Stimulated activated naive CD4-positive, alpha-beta T cell (primary cell): ENCODE measurements around the gene ZXDC.

ENCODE experiments used
- DNase-seq, 6 experiments: peaks; one replicate each; lab custom pipeline; 2025; lab: John Stamatoyannopoulos, UW

The ZXDC gene

DNA sequence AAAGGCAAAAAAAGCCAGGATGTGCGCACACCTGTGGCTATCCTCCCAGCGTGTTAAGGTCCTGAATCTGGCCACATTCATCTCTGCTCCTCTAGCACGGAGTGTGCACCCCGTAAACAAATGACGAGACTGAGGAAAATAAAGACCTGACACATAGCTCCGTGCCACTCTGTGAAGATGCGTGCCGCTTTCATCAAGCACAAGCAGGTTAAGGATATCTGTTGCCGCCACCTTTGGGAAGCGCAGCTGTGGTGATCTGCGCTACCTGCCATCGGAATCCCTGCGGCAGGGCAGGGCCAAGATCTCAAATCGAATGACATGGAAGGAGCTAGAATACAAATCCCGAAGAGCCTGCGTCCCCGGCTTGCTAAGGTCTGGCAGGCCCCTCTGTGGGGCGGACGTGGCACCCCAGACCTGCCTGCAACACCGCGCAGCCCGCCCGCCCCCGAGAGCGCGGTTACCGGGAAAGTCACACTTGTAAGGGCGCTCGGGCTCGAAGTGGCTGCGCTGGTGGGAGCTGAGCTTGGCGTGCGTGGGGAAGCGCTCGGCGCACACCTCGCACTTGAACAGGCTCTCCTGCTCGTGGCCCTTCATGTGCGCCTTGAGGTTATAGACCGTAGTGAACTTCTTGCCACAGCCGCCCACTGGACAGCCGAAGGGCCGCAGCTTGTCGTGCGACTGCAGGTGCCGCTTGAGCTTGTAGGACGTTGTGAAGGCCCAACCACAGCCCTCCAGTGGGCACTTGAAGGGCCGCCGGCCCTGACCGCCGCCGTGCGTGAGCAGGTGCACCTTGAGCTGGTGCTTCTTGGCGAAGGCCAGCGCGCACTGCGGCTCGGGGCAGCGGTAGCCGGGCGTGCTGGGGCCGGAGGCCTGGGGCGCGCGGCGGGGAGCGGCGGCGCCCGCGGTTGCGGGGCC lies 936 bp downstream of the ZXDC start:
- DNase-seq = peak in 4 of 6 experiments; percentile 34 to 52 (median 42)

DNA sequence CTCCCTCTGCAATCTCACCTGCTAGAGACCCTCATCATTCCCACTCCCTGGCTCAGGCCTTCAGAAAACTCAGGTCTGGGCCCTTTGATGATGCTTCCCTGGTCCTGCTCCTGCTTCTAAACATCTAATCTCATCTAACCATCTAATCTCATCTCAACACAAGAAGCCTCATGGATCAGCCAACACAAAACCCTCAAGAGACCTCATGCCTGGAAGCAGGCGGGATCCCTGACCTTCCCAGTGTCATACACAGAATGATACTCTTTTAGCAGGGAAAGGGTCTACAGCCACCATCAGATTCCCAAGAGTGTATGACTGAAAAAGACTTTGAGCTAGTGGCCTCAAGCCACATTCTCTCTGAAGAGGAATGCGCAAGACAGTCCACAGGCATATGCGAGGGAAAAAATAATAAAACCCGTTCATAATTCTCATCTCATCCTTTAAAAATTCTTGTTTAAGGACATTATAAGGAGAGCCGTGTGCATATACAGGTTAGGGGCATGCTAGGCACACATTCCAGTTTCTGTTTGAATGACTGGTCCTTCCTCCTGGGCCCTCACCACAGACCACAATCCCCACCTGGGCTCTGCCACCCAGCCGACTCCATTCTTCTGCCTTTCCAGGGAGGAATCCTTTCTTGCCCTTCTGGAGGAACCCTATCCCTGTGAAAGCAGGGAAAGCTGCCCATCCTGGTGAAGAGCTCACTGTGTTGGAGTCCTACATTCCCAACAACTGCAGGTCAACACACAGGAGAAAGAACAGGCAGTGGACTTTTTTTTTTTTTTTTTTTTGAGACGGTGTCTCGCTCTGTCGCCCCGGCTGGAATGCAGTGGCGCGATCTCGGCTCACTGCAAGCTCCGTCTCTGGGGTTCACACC lies 2.2 kb downstream of the ZXDC start:
- DNase-seq = no peak

- no peak for DNase-seq
Observed at GRCh38 chr3:126472277-126473006, 3.2 kb downstream of the ZXDC start.

DNA sequence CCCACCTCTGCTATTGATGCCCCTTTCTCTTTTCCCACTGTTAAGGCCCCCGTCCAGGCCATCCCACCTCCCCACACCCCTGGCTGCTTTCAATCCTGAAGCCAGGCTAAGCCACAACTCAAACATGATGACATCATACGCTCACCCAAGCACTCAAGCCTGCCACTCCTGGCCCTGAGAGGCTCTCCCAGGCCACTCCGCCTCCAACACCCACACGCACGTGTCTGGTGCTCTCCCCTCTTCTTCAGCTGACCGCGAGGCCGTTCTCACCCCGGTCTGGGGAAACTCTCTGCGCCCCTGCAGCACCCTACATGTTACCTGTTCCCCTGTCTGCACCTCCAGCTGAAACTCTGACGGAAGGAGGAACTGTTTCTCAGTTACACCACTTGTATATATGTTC lies 6.2 kb downstream of the ZXDC start:
- no peak for DNase-seq

DNA sequence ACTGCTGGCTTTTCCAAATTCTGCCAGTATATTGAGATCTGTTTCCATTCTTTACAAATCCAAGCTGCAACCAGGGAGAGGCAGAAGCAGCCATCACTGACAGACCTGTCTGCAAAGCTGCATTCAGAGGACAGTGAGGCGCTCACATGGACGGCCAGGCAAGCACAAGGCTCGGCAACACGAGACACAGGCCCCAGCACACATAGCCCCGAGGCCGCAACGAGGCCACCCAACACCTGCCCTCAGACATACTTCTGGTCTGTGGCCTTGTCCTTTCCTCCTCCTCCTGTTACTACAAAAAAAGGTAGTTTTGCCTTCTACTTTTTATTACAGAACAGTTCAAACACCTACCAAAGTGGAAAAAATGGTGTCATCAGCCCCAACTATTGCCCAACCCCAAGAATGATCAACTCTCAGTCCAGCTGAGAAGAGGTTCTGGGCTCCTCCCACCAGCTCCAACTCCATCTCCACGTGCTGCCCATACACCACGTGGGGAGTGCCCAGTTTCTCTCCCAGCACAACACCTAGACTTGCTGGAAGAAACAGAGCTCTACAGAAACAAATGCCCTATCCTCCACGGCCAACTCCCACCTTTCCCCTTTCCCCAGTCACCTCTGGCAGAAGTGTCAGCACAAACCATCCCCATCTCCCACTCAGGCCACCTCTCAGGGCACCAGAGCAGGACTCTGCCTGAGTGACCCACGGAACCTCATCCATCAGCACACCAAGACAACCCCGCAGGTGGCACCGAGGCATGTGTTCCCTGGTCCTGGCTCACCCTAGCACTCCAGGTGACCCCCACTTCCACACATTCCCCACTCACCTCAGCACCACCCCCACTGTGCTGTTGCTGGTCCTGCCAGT lies 7.4 kb downstream of the ZXDC start:
- no peak for DNase-seq

- DNase-seq = no peak
Observed at GRCh38 chr3:126467611-126467955, 8.1 kb downstream of the ZXDC start.

GRCh38 chr3:126466886-126467610 lies 8.6 kb downstream of the ZXDC start:
- no peak for DNase-seq

DNA sequence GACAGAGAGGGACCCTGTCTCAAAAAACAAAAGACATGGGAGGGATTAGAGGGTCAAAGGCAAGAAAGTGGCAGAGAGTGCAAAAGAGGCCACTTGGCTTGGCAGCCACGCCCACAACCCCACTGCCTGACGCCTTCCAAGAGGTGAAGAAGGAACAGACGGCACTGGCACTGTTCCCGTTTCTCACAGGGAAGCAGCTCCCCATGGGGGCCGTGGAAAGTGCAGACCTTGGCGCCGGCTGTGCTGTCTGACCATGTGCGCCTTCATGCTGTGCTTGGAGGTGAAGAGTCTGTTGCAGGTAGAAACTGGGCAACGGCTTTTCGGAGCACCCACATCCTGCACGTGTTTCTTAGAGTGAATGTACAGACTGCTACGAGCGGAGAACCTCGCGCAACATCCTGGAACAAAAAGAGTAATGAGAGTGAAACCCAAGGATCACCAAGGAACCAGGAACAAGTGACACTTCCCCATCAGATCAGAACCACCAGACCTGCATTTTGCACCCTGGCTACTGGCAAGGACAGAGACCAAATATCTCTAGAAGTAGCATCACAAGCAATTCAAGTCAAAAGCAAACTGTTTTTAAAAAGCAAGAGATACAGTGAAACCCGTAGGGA lies 9.7 kb downstream of the ZXDC start:
- no peak for DNase-seq

GRCh38 chr3:126464997-126465396 lies 10.7 kb downstream of the ZXDC start:
- DNase-seq = no peak

DNA sequence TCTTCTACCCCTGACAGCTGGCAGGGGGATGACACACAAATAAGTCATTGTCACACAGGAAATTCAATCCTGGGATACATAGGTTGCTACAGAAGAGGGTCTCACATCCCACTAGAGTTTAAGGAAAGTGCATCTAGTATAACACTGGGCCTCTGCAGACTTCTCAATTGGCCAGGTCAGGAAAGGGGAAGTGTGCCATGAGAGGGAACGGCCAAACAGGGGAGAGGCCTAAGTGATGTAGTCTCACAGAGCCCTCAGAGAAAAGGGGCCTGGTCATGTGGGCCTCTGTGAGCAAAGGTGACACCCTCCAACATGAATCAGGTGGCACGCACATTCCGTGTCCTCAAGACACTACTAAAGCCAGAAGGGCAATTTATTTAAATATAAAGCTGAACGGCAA lies 11.2 kb downstream of the ZXDC start:
- DNase-seq = no peak

DNA sequence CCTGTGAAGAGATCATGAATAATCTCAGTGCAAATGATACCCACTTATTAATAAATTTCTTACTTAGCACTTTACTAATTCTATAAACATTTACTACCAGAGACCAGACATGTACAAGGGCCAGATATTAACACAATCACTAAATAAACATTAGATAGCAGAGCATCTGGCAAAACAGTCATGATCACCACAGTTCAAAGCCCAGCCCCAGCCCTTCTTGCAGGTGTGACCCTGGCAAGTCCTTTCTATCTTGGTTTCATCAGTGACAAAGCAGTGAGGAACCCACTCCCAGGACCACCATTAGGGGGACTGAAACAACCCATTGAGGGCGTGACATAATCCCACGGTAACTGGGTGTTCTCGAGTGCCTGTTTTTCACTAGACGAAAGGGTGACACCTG lies 11.6 kb downstream of the ZXDC start:
- DNase-seq = no peak

DNA sequence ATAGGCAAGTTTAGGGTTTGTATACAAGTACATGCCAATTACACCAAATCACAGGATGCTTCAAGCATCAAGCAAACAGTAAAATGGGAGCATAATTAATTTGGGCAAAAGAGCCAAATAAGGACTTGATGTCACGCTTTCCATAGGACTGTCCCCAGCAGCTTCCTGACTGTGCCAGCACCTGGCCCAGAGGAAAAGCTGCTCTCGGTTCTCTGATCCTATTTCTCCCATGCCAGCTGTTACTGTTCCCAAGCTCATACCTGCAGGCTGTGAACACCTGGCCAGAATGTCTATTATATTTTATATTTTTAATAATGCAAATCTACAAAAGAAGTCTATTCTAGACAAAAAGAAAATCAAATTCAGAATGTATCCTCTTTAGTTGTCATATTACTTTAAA lies 12.2 kb downstream of the ZXDC start:
- DNase-seq = no peak

- no peak for DNase-seq
Observed at GRCh38 chr3:126461450-126462070, 14.1 kb downstream of the ZXDC start.

GRCh38 chr3:126460381-126460780 lies 15.3 kb downstream of the ZXDC start:
- no peak for DNase-seq

GRCh38 chr3:126459763-126460127 lies 15.9 kb downstream of the ZXDC start:
- DNase-seq = no peak

DNA sequence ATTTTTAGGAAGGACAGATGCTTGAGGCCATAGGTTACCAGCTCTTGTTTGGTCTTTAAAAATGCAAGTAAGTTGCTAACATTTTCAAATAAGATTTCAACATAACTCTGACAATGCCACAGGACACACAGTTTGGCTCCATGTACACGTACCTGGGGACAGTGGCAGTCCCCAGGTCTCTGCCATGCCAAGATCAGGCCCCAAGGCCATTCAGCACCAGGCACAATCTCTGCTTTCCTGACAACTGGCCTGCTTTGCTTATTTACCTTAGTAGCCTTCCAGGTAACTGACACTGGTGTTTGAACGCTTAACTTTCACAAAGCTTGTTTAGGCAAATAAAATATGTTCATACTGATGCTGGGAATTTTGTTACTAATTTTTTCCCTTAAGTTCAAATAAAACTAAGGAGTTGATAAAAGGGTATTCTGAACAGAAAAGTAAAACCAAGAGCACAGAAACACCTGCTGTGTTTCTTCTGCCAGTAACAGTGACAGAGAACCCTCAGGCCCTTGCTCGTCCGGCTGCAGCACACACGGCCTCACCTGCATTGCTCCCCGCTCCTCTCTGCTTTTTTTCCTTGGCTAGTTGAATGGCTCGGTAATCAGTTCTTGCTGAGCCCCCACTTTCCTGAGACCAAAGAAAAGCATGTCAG lies 16.5 kb downstream of the ZXDC start:
- DNase-seq = no peak

DNA sequence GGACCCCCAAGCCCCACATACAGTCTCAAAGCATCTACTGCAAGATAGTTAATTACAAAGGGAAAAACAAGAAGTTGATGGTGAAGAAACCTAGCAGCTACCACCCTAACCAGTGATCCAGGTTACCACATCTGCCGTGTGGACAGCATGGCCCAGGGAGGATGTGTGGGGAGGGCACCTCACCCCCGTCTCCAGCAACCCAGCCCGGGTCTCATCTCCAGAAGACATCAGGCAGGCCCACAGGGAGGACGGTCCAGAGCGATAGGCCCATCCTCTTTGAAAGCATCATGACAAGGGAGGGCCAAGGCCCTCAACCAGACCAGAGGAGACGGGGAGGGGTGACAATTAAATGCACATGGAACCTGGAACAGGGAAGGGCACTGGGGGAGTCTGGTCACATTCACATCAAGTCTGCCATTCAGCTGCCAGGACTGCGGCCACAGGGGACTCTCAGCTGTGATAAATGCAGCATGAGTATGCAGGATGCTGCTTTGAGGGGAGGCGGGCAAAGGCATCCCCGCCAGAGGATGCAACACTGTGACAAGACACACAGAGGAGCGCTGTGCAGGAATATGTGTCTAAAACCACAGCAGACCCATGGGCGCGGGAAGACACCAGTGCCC lies 18.8 kb downstream of the ZXDC start:
- DNase-seq = no peak

- no peak for DNase-seq
Observed at GRCh38 chr3:126456211-126456610, 19.5 kb downstream of the ZXDC start.
